H9 (cell line): ENCODE data around the gene LMF1. TPM values are rescaled to one million over a fixed set of nuclear protein-coding genes. Genes with fewer than 3 reads are reported as not detected.

Experiments used
- DNase-seq: peaks from one replicate; pipeline ENCODE4 v3.0.0-alpha.2; 2017
- H2AFZ ChIP-seq: one replicate; pipeline ENCODE4 v1.6.1; 2013; ENCODE audit warnings: mild to moderate bottlenecking, low read length, control low read depth, moderate library complexity
- H2AK5ac ChIP-seq: 2 replicates; pipeline ENCODE4 v1.6.1; 2013; ENCODE audit warnings: low read length, control low read depth, mixed read lengths; ENCODE audit not compliant: insufficient read length
- H2BK120ac ChIP-seq: one replicate; pipeline ENCODE4 v1.6.1; 2013; ENCODE audit warnings: low read depth, mild to moderate bottlenecking, low read length, control low read depth, inconsistent platforms; ENCODE audit not compliant: poor library complexity, severe bottlenecking
- H2BK12ac ChIP-seq: 2 replicates; pipeline ENCODE4 v1.6.1; 2013; ENCODE audit warnings: low read length, control low read depth, mixed read lengths, low read depth; ENCODE audit not compliant: insufficient read length
- H2BK15ac ChIP-seq: 2 replicates; pipeline ENCODE4 v1.6.1; 2013; ENCODE audit warnings: low read depth, low read length, control low read depth
- H2BK20ac ChIP-seq: one replicate; pipeline ENCODE4 v1.6.1; 2013; ENCODE audit warnings: low read depth, mild to moderate bottlenecking, low read length, control low read depth, inconsistent platforms; ENCODE audit not compliant: poor library complexity, severe bottlenecking
- H2BK5ac ChIP-seq: 2 replicates; pipeline ENCODE4 v1.6.1; 2013; ENCODE audit warnings: low read length, control low read depth, mixed read lengths; ENCODE audit not compliant: insufficient read length
- H3K14ac ChIP-seq: 2 replicates; pipeline ENCODE4 v1.6.1; 2013; ENCODE audit warnings: low read length, control low read depth; ENCODE audit not compliant: insufficient read depth
- H3K18ac ChIP-seq: 2 replicates; pipeline ENCODE4 v1.6.1; 2013; ENCODE audit warnings: low read depth, mild to moderate bottlenecking, mixed read lengths, low read length, control low read depth; ENCODE audit not compliant: insufficient read length
- H3K23ac ChIP-seq: 2 replicates; pipeline ENCODE4 v1.6.1; 2013; ENCODE audit warnings: low read length, control low read depth, mixed read lengths, low read depth; ENCODE audit not compliant: insufficient read length
- H3K23me2 ChIP-seq: 2 replicates; pipeline ENCODE4 v1.6.1; 2013; ENCODE audit warnings: low read depth, mild to moderate bottlenecking, mixed read lengths, low read length, control low read depth; ENCODE audit not compliant: insufficient read length, poor library complexity, severe bottlenecking
- H3K27ac ChIP-seq: 2 replicates; pipeline ENCODE4 v1.5.1; 2013; ENCODE audit warnings: low read length, control low read depth, mixed read lengths, low read depth; ENCODE audit not compliant: insufficient read length
- H3K27me3 ChIP-seq: 2 replicates; pipeline ENCODE4 v1.6.1; 2013; ENCODE audit warnings: low read length, control low read depth, inconsistent platforms; ENCODE audit not compliant: insufficient read depth
- H3K4ac ChIP-seq: 2 replicates; pipeline ENCODE4 v1.6.1; 2013; ENCODE audit warnings: low read depth, mild to moderate bottlenecking, control low read depth, inconsistent platforms, low read length, moderate library complexity
- H3K4me1 ChIP-seq: 2 replicates; pipeline ENCODE4 v1.6.1; 2013; ENCODE audit warnings: low read length, control low read depth, inconsistent platforms; ENCODE audit not compliant: insufficient read depth
- H3K4me2 ChIP-seq: 2 replicates; pipeline ENCODE4 v1.6.1; 2013; ENCODE audit warnings: low read length, control low read depth, mixed read lengths; ENCODE audit not compliant: insufficient read length, insufficient read depth
- H3K56ac ChIP-seq: 2 replicates; pipeline ENCODE4 v1.6.1; 2013; ENCODE audit warnings: low read depth, mild to moderate bottlenecking, mixed read lengths, low read length, control low read depth; ENCODE audit not compliant: insufficient read length
- H3K79me1 ChIP-seq: 2 replicates; pipeline ENCODE4 v1.6.1; 2013; ENCODE audit warnings: low read depth, mild to moderate bottlenecking, moderate library complexity, low read length, control low read depth, inconsistent platforms; ENCODE audit not compliant: insufficient read depth, poor library complexity, severe bottlenecking
- H3K79me2 ChIP-seq: 2 replicates; pipeline ENCODE4 v1.6.1; 2013; ENCODE audit warnings: low read length, control low read depth, inconsistent platforms; ENCODE audit not compliant: insufficient read depth
- H3K9ac ChIP-seq: 2 replicates; pipeline ENCODE4 v1.6.1; 2013; ENCODE audit warnings: low read length, control low read depth, mixed read lengths; ENCODE audit not compliant: insufficient read length; ENCODE audit errors: extremely low read depth
- H3K9me3 ChIP-seq: one replicate; pipeline ENCODE4 v1.6.1; 2013; ENCODE audit warnings: low read depth, low read length, inconsistent platforms; ENCODE audit not compliant: control insufficient read depth
- H3T11ph ChIP-seq: one replicate; pipeline ENCODE4 v1.6.1; 2013; ENCODE audit warnings: mild to moderate bottlenecking, low read length, control low read depth, inconsistent platforms
- H4K20me1 ChIP-seq: one replicate; pipeline ENCODE4 v1.6.1; 2013; ENCODE audit not compliant: control insufficient read depth, insufficient read length, insufficient read depth
- H4K5ac ChIP-seq: 2 replicates; pipeline ENCODE4 v1.6.1; 2013; ENCODE audit warnings: low read depth, mild to moderate bottlenecking, mixed read lengths, low read length, control low read depth; ENCODE audit not compliant: insufficient read length
- H4K8ac ChIP-seq: replicated peaks from 2 replicates; pipeline ENCODE4 v1.6.1; 2013; ENCODE audit warnings: low read length, control low read depth, mixed read lengths, low read depth; ENCODE audit not compliant: insufficient read length
- H4K91ac ChIP-seq: 2 replicates; pipeline ENCODE4 v1.6.1; 2013; ENCODE audit warnings: low read depth, mild to moderate bottlenecking, moderate library complexity, mixed read lengths, low read length, control low read depth; ENCODE audit not compliant: insufficient read length
- H3K27ac Mint-ChIP-seq, 3 experiments: 2 replicates in 2 of 3; 3 replicates in 1 of 3; pipeline ENCODE4 v1.8.0; 2020 to 2021; ENCODE audit warnings: mixed read lengths in 3 of 3, mild to moderate bottlenecking in 1 of 3, moderate library complexity in 1 of 3
- H3K27me3 Mint-ChIP-seq: 2 replicates; pipeline ENCODE4 v1.8.0; 2021; ENCODE audit warnings: low read depth, mild to moderate bottlenecking, moderate library complexity, mixed read lengths
- H3K36me3 Mint-ChIP-seq, 3 experiments: 2 replicates in 2 of 3; 3 replicates in 1 of 3; pipeline ENCODE4 v1.8.0; 2020 to 2021; ENCODE audit warnings: low read depth in 3 of 3, mixed read lengths in 3 of 3; ENCODE audit not compliant: insufficient read depth in 1 of 3
- H3K4me1 Mint-ChIP-seq, 2 experiments: 2 replicates each; pipeline ENCODE4 v1.8.0; 2020; ENCODE audit warnings: mixed read lengths in 2 of 2
- H3K4me3 Mint-ChIP-seq, 2 experiments: 2 replicates in 1 of 2; 3 replicates in 1 of 2; pipeline ENCODE4 v1.8.0; 2020 to 2021; ENCODE audit warnings: mild to moderate bottlenecking in 2 of 2, mixed read lengths in 2 of 2, moderate library complexity in 1 of 2
- H3K9me3 Mint-ChIP-seq, 2 experiments: 2 replicates in 1 of 2; 3 replicates in 1 of 2; pipeline ENCODE4 v1.8.0; 2020; ENCODE audit warnings: mild to moderate bottlenecking in 2 of 2, mixed read lengths in 2 of 2, moderate library complexity in 1 of 2
- WGBS: extraction: QIAGEN DNeasy Blood & Tissue Kit; methylation state at CpG from one replicate; pipeline ENCODE4 v1.1.7; 2013; ENCODE audit warnings: missing lambda C conversion rate, low lambda C conversion rate, mixed read lengths; ENCODE audit not compliant: insufficient read length; ENCODE audit errors: extremely low coverage; 5-methylcytosine and 5-hydroxymethylcytosine counted together
- total RNA-seq: library from RNA; stranded (reverse); gene quantifications from 2 replicates; pipeline ENCODE4 v1.2.1, GENCODE V29; 2021
- TF ChIP-seq, protein P1 (sequence below): fragments of 200-600 bp; sonication (generic); conservative IDR thresholded peaks from 3 replicates; pipeline ENCODE4 v1.8.0; 2021; ENCODE audit warnings: antibody characterized with exemption, mild to moderate bottlenecking

The LMF1 gene
- total RNA-seq, 1 experiment from 2014 or later = 7.1 TPM

DNA sequence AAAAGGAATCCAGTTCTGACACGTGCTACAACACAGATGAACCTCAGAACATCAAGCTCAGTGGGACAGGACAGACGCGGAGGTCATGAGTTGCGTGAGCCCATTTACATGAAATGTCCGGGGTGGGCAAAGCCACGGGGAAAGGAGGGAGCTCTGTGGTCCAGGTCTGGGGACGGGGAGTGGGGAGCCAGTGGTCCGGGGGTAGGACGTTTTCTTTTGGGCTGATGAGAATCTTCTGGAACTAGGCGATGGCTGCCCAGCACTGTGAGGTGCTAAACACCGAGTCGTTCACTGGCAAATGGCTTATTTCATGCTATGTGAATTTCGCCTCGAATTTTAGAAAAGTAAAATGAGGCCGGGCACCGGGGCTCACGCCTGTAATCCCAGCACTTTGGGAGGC is 2.6 kb upstream of the LMF1 start:
- H3K27me3 Mint-ChIP-seq = peaks cover 45% of the 10 kb centered on the region
- TF ChIP-seq, protein P1, sequence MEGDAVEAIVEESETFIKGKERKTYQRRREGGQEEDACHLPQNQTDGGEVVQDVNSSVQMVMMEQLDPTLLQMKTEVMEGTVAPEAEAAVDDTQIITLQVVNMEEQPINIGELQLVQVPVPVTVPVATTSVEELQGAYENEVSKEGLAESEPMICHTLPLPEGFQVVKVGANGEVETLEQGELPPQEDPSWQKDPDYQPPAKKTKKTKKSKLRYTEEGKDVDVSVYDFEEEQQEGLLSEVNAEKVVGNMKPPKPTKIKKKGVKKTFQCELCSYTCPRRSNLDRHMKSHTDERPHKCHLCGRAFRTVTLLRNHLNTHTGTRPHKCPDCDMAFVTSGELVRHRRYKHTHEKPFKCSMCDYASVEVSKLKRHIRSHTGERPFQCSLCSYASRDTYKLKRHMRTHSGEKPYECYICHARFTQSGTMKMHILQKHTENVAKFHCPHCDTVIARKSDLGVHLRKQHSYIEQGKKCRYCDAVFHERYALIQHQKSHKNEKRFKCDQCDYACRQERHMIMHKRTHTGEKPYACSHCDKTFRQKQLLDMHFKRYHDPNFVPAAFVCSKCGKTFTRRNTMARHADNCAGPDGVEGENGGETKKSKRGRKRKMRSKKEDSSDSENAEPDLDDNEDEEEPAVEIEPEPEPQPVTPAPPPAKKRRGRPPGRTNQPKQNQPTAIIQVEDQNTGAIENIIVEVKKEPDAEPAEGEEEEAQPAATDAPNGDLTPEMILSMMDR = no peak
- peaks cover 0 to 2% (median 0%) of the 10 kb centered on the region in 3 experiments; a peak in 1 of 7 replicates for H3K36me3 Mint-ChIP-seq
- no peak overlapping the region for H2BK120ac ChIP-seq
- H3K9ac ChIP-seq = no peak overlapping the region
- no peaks in the 10 kb centered on the region for H3K79me2 ChIP-seq
- no peak overlapping the region for H3K14ac ChIP-seq
- no peak overlapping the region for H4K5ac ChIP-seq
- H3K4me2 ChIP-seq = no peak overlapping the region
- H3K27ac Mint-ChIP-seq = no peak overlapping the region
- peaks cover 12% of the 10 kb centered on the region for H3K23me2 ChIP-seq
- H3K4me1 Mint-ChIP-seq = peaks cover 8 to 15% of the 10 kb centered on the region in 2 experiments
- H3K56ac ChIP-seq = no peak overlapping the region
- H3K79me1 ChIP-seq = no peaks in the 10 kb centered on the region
- H4K20me1 ChIP-seq = no peaks in the 10 kb centered on the region
- no peaks in the 10 kb centered on the region for H3K9me3 ChIP-seq
- no peak overlapping the region for H3K27ac ChIP-seq
- DNase-seq = no peak
- H3K27me3 ChIP-seq = no peaks in the 10 kb centered on the region; the same call in 1 of the 2 replicates
- H2BK15ac ChIP-seq = no peak overlapping the region
- no CpG with 5 or more reads among the region's 17 CpGs for WGBS
- peaks cover 0 to 6% of the 10 kb centered on the region in 2 experiments; a peak in 2 of 5 replicates for H3K9me3 Mint-ChIP-seq
- peak overlapping the region in 1 of 2 experiments; percentile 42; a peak in 2 of 5 replicates for H3K4me3 Mint-ChIP-seq
- H4K91ac ChIP-seq = no peak overlapping the region
- H3K23ac ChIP-seq = no peak overlapping the region
- no peak overlapping the region for H2AFZ ChIP-seq
- H3T11ph ChIP-seq = no peak overlapping the region
- H2BK20ac ChIP-seq = no peak overlapping the region
- no peak overlapping the region for H2BK5ac ChIP-seq
- no peak overlapping the region for H2AK5ac ChIP-seq
- no peak overlapping the region for H3K4ac ChIP-seq
- no peak overlapping the region for H4K8ac ChIP-seq
- no peak overlapping the region for H3K18ac ChIP-seq
- no peak overlapping the region for H2BK12ac ChIP-seq
- no peaks in the 10 kb centered on the region for H3K4me1 ChIP-seq
